ENCODE data around the gene RIMBP2.

DNA sequence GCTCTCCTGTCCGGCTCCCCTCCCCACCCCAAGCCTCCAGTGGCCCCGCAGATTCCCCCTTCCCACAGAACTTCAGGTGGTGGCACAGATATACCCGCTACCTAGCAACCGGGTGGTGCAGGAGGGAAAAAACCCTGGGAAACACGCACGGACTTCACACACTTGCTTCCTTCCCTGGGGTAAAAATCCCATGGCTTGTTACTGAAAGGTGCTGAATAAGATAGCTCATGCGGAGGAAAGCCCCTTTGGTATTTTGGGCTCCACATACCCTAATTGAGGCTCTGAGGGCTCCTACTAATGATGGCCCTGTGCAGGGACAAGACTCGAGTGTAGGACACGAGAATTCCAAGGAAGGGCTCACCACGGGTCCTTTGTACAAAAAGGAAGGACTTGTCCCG, 869 bp upstream of the RIMBP2 start:
- no peak for TF ChIP-seq EZH2 (IDR thresholded peaks at IDR 0.05; ENCODE audit: low read length, missing control alignments)
- TF ChIP-seq, protein P1, sequence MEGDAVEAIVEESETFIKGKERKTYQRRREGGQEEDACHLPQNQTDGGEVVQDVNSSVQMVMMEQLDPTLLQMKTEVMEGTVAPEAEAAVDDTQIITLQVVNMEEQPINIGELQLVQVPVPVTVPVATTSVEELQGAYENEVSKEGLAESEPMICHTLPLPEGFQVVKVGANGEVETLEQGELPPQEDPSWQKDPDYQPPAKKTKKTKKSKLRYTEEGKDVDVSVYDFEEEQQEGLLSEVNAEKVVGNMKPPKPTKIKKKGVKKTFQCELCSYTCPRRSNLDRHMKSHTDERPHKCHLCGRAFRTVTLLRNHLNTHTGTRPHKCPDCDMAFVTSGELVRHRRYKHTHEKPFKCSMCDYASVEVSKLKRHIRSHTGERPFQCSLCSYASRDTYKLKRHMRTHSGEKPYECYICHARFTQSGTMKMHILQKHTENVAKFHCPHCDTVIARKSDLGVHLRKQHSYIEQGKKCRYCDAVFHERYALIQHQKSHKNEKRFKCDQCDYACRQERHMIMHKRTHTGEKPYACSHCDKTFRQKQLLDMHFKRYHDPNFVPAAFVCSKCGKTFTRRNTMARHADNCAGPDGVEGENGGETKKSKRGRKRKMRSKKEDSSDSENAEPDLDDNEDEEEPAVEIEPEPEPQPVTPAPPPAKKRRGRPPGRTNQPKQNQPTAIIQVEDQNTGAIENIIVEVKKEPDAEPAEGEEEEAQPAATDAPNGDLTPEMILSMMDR (conservative IDR thresholded peaks at IDR 0.05 in 1 of 2, IDR thresholded peaks at IDR 0.05 in 1 of 2; ENCODE audit: low read depth in 1 of 2, low read length in 2 of 2): no peak

Data from fibroblast of lung (primary cell).